Smooth muscle cell (in vitro differentiated cells): ENCODE data around the gene GRB2. TPM values are rescaled to one million over a fixed set of nuclear protein-coding genes. Genes with fewer than 3 reads are reported as not detected.

Experiments used
- DNase-seq: peaks from one replicate; lab custom pipeline; 2025; ENCODE audit not compliant: unreplicated experiment; lab: John Stamatoyannopoulos, UW
- H2AFZ ChIP-seq: fragments of 200-600 bp; sonication (generic); 2 replicates; pipeline ENCODE4 v1.6.0; 2016; ENCODE audit warnings: antibody characterized with exemption, low read depth, mild to moderate bottlenecking
- H3F3A ChIP-seq: fragments of 200-600 bp; sonication (generic); 2 replicates; pipeline ENCODE4 v1.6.0; 2017; ENCODE audit warnings: antibody characterized with exemption, low read depth
- H3K27ac ChIP-seq: fragments of 200-600 bp; sonication (generic); 2 replicates; pipeline ENCODE4 v1.5.1; 2016; ENCODE audit warnings: low read depth, mild to moderate bottlenecking
- H3K27me3 ChIP-seq: fragments of 200-600 bp; sonication (generic); 2 replicates; pipeline ENCODE4 v1.6.1; 2016; ENCODE audit warnings: low read depth, mild to moderate bottlenecking
- H3K36me3 ChIP-seq: fragments of 200-600 bp; sonication (generic); 2 replicates; pipeline ENCODE4 v1.5.1; 2016; ENCODE audit warnings: low read depth
- H3K4me1 ChIP-seq: fragments of 200-600 bp; sonication (generic); 2 replicates; pipeline ENCODE4 v1.5.1; 2016; ENCODE audit warnings: low read depth
- H3K4me2 ChIP-seq: fragments of 200-600 bp; sonication (generic); 2 replicates; pipeline ENCODE4 v1.6.0; 2016; ENCODE audit warnings: mild to moderate bottlenecking
- H3K4me3 ChIP-seq: fragments of 200-600 bp; sonication (generic); 2 replicates; pipeline ENCODE4 v1.5.1; 2016; ENCODE audit warnings: mild to moderate bottlenecking
- H3K79me2 ChIP-seq: fragments of 200-600 bp; sonication (generic); 2 replicates; pipeline ENCODE4 v1.6.0; 2016; ENCODE audit warnings: low read depth, mild to moderate bottlenecking
- H3K9ac ChIP-seq: fragments of 200-600 bp; sonication (generic); 2 replicates; pipeline ENCODE4 v1.6.0; 2016; ENCODE audit warnings: low read depth
- H3K9me3 ChIP-seq: fragments of 200-600 bp; sonication (generic); replicated peaks from 2 replicates; pipeline ENCODE4 v1.5.1; 2016; ENCODE audit warnings: low read depth
- H4K20me1 ChIP-seq: fragments of 200-600 bp; sonication (generic); 2 replicates; pipeline ENCODE4 v1.6.0; 2016; ENCODE audit warnings: low read depth
- WGBS: methylation state at CpG from one replicate; pipeline ENCODE4 v1.1.7; 2016; ENCODE audit warnings: low lambda C conversion rate; 5-methylcytosine and 5-hydroxymethylcytosine counted together
- polyA plus RNA-seq: library from polyadenylated mRNA; unstranded; fragments of >200 nt; fragmentation: Nextera tagmentation; extraction: Ambion mirVana; gene quantifications from 2 replicates; pipeline ENCODE4 v1.2.1, GENCODE V29; 2016
- total RNA-seq: library from RNA; depleted of rRNA; stranded (reverse); fragments of >200 nt; gene quantifications from 2 replicates; pipeline ENCODE4 v1.2.3, GENCODE V29; 2014
- TF ChIP-seq, protein P1 (sequence below): fragments of 200-600 bp; sonication (generic); IDR thresholded peaks from 2 replicates; pipeline ENCODE4 v1.5.1; 2017; ENCODE audit warnings: borderline replicate concordance, mild to moderate bottlenecking, antibody characterized with exemption; ENCODE audit not compliant: insufficient read depth, poor library complexity, severe bottlenecking

Gene GRB2
- total and polyA plus RNA-seq, 2 experiments from 2014 or later, result 62.4 to 80.1 TPM

- Histone ChIP-seq H3K9me3 (no peaks in the 10 kb centered on the region), H2AFZ (peak overlapping the region; percentile 82), H3K4me1 (peaks cover 8% of the 10 kb centered on the region), H3F3A (peaks cover 6% of the 10 kb centered on the region), H3K27ac (no peak overlapping the region), H3K79me2 (no peaks in the 10 kb centered on the region), H3K4me3 (peak overlapping the region; percentile 91), H3K36me3 (no peaks in the 10 kb centered on the region), H4K20me1 (no peaks in the 10 kb centered on the region), H3K4me2 (peak overlapping the region; percentile 100), H3K9ac (no peak overlapping the region), H3K27me3 (no peaks in the 10 kb centered on the region)
- TF ChIP-seq, protein P1, sequence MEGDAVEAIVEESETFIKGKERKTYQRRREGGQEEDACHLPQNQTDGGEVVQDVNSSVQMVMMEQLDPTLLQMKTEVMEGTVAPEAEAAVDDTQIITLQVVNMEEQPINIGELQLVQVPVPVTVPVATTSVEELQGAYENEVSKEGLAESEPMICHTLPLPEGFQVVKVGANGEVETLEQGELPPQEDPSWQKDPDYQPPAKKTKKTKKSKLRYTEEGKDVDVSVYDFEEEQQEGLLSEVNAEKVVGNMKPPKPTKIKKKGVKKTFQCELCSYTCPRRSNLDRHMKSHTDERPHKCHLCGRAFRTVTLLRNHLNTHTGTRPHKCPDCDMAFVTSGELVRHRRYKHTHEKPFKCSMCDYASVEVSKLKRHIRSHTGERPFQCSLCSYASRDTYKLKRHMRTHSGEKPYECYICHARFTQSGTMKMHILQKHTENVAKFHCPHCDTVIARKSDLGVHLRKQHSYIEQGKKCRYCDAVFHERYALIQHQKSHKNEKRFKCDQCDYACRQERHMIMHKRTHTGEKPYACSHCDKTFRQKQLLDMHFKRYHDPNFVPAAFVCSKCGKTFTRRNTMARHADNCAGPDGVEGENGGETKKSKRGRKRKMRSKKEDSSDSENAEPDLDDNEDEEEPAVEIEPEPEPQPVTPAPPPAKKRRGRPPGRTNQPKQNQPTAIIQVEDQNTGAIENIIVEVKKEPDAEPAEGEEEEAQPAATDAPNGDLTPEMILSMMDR, result no peak
- 69% methylated on average over 24 of the region's 24 CpGs for WGBS
- no peak for DNase-seq
These were observed 133.3 kb downstream of the GRB2 start for GRCh38 chr17:75271955-75272847.

GRCh38 chr17:75271233-75271954, 134.1 kb downstream of the GRB2 start:
- Histone ChIP-seq H3K79me2 (no peaks in the 10 kb centered on the region), H3K27me3 (no peaks in the 10 kb centered on the region), H2AFZ (peak overlapping the region; percentile 82), H3K27ac (no peak overlapping the region), H3K4me2 (peak overlapping the region; percentile 100), H3F3A (peaks cover 8% of the 10 kb centered on the region), H3K36me3 (no peaks in the 10 kb centered on the region), H3K9me3 (no peaks in the 10 kb centered on the region), H3K9ac (peak overlapping the region; percentile 70), H4K20me1 (no peaks in the 10 kb centered on the region), H3K4me1 (peaks cover 8% of the 10 kb centered on the region), H3K4me3 (peak overlapping the region; percentile 91)
- TF ChIP-seq, protein P1, result peak; percentile 66
- 1% methylated on average over 66 of the region's 74 CpGs for whole genome bisulfite sequencing
- DNase-seq, result peak; percentile 58

GRCh38 chr17:75270966-75271232, 134.6 kb downstream of the GRB2 start, which contains the start of gene MIF4GD:
Gene MIF4GD, minus strand, starts transcription at chr17:75271231. Its CDS starts 1,036 bp downstream, at chr17:75270195.
- H3K4me1 ChIP-seq, result peaks cover 8% of the 10 kb centered on the region
- H3K27ac ChIP-seq, result peak within 1 kb of the TSS; percentile 43
- 0% methylated on average over 30 of the region's 39 CpGs for WGBS
- no peaks in the 10 kb centered on the region for H3K79me2 ChIP-seq
- peak within 1 kb of the TSS; percentile 91 for H2AFZ ChIP-seq
- TF ChIP-seq, protein P1, result no peak
- H3K36me3 ChIP-seq, result no peaks in the 10 kb centered on the region
- H3K4me2 ChIP-seq, result peak within 1 kb of the TSS; percentile 100
- H3K9ac ChIP-seq, result peak within 1 kb of the TSS; percentile 70
- no peak for DNase-seq
- H4K20me1 ChIP-seq, result no peaks in the 10 kb centered on the region
- peak within 1 kb of the TSS; percentile 91 for H3K4me3 ChIP-seq
- peaks cover 11% of the 10 kb centered on the region for H3F3A ChIP-seq
- H3K27me3 ChIP-seq, result no peaks in the 10 kb centered on the region
- H3K9me3 ChIP-seq, result no peaks in the 10 kb centered on the region
